GM19463 (cell line): ENCODE data around the gene MISP3.

Experiments
- ATAC-seq: cut with Tn5 transposase; IDR thresholded peaks from one replicate; pipeline ENCODE4 v1.9.1; 2021; ENCODE audit warnings: mild to moderate bottlenecking, moderate library complexity; ENCODE audit not compliant: unreplicated experiment

MISP3 gene

DNA sequence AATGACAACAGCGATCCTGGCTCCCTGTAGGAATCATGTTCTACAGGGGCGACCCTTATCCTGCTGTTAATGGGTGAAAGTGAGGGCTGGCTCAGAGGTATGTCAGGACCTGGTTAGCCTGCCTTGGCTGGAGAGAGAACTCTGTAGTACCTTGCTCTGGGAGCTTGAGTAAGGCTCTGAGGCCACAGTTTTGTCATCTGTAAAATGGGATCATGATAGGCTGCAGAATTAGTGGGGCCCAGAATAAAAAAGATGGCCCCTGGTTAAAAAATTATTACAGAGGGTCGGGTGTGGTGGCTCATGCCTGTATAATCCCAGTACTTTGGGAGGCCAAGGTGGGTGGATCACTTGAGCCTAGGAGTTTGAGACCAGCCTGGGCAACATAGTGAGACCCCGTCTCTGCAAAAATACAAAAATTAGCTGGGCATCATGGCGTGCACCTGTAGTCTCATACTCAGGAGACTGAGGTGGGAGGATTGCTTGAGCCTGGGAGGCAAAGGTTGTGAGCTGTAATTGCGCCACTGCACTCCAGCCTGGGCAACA, 28.5 kb downstream of the MISP3 start:
- no peak for ATAC-seq

GRCh38 chr19:14102102-14102696, 29.6 kb downstream of the MISP3 start:
- ATAC-seq: no peak

DNA sequence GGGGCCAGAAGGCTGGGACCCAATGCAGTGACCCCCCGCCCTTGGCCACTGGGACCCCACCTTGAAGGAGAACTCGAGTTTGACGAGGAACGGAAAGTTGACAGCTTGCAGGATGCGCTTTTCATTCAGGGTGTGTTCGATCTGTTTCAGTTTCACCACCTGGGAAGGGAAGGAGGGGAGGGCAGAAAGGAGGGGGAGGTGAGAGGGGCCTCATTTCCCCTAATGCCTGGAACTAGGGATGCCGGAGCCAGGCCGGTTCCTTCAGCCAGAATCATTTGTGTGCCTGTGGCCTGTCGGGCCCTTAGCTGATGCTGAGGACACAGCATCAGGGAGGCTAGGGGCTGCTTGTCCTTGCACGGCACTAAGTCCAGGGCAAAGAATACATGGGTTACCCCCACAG, 30.2 kb downstream of the MISP3 start:
- ATAC-seq: no peak

- no peak for ATAC-seq
These were observed 30.7 kb downstream of the MISP3 start for GRCh38 chr19:14103310-14103709.

- no peak for ATAC-seq
These were observed 33.1 kb downstream of the MISP3 start for GRCh38 chr19:14105680-14106079.

GRCh38 chr19:14106840-14107239, 34.3 kb downstream of the MISP3 start:
- ATAC-seq: no peak

DNA sequence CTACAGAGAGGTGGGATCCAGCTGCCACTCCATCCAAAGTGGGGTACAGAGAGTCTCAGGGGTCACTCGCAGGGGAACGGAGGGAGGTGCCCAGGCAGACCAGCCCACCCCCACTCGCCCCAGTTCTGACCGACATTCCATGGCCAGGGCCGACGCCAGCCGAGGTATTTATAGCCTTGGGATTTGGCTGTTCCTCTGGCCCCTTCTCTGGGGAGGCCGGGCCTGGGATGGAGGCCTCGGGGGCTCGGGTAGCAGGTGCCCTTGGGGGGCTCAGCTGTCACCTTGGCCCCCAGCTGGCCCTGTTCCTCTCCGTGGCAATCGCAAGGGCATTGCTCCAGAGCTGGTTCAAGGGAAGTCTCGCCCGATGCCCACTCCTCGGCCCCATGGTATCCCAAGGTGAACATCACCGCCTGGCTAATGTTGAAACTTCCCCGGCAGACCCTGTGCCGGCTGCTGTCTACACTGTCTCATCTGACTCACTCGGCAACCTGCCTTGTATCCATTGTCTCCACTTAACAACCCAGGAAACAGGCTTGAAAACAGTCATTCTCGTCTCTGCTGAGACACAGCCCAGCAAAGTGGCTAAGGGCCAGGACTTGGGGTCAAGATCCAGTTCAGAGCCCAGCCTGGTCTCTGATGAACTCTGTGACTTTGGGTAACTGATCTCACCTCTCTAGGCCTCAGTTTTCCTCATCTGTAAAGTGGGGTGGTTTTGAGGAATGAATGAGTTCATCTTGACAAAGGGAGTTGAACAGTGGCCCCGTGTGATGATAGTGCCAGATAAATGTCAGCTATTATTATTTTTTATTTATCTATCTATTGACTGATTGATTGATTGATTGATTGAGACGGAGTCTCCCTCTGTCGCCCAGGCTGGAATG, 35.2 kb downstream of the MISP3 start:
- no peak for ATAC-seq

DNA sequence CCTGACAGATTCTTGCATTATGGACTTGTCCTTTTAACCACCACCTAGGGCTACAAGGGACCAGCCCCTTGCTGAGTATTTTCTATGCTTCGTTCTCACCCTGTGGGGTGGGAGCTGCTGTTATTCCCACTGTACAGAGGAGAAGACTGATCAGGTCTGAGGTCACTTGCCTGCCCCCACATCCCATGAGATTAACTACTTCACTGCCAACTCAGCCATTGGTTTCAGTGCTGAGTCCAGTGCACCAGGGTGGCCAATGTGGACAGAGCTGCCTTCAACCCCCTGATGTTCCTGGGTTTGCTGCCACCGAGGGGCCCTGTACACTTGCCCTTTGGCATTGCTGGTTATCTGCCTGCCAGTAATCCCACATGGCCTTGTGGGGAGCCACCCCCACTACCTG, 38.1 kb downstream of the MISP3 start:
- no peak for ATAC-seq

- ATAC-seq: no peak
These were observed 38.9 kb downstream of the MISP3 start for GRCh38 chr19:14111486-14111885.

GRCh38 chr19:14112051-14112808, 39.6 kb downstream of the MISP3 start:
- no peak for ATAC-seq

DNA sequence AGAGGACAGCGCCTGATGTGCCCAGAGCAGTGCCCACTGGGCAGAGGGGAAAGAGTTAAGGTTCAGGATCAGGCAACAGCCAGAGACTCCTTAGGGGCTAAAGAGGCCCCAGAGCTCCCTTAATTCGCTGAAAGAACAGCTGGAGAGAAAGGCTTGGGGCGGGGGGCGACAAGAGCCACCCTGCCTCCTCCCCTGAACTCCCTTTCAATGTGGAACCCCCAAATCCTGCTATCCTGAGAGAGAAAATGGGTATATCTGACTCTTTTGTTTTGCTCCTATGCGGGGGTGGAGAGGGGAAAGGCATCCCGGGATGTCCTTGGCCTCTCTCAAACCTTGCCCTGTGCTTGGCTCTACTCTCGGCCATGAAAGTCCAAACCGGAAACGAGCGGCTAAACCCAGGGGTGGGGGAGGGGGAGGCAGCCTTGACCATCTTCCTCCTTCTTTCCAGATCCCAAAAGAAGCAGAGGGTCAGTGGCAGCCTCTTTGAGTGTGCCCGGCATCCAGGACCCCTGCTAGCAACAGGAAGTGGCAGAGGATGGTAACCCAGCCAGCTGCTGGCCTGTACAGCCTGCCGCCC, 40.3 kb downstream of the MISP3 start:
- ATAC-seq: no peak

DNA sequence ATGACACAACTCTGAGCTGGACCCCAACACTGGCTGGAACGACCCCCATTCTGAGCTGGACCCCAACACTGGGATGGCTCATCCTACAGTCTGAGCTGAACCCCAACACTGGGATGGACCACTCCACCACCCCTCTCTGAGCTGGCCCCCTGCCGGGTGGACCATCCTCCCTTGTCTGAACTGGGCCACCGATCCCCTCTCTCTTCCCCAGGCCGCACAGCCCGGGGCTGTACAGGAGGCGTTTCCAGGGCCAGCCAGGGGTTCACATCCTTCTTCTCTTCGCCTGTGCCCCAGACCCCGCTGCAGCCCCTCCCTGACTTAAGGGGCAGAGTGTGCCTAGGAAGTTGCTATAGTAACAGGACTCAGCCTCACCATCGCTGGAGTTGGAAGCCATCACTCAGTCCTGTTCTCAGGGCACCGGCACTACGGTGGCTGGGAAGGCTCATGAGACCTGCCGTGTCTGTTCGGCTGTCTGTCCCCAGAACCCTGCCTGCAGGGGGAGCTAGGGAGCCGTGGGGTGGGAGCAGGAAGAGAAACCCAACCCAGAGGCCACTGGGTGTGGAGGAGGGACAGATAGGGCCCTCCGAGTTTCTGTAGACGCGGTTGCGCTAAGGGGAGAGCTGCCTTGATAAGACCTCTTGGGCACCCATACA, 41.3 kb downstream of the MISP3 start:
- ATAC-seq: no peak

DNA sequence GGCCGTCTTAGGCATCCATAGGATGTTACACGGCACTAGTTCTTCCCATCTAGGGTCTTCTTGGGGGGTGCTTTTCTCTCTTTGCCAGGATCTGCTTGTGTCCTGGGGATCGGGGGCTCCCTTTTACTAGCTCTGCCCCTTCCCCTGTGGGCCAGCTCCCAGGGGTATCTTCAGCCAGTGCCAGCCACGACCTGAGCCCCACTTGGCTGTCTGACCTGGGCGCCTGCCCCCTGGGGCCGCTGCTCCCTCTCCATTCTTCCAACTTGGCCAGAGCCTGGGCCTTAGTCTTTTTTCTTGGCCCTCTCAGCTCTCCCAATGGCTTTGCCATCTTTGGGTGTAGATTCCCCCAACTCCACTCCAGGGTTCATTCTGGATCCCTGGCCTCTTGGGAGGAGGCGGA, 41.9 kb downstream of the MISP3 start:
- no peak for ATAC-seq

- ATAC-seq: no peak
These were observed 42.3 kb downstream of the MISP3 start for GRCh38 chr19:14114854-14115253.

DNA sequence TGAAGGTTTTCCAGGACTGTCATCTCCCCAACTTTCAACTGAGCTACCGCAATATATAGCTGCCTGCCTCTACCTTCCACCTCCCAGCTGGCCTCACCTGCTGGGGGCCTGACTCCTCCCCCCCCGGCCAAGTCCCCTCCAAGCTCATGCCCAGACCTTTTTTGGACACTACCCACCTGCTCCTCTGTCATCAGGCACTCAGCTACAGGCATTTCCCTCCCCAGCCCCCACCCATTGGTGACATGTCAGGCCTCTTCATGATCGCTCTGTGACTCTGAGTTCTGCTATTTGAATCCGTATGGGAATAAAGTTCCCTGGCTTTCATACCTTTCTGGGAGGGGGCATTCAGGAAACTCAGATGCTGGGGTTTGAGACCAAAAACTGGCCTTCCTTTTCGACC, 43.2 kb downstream of the MISP3 start:
- no peak for ATAC-seq

- no peak for ATAC-seq
These were observed 43.9 kb downstream of the MISP3 start for GRCh38 chr19:14116525-14116917.

DNA sequence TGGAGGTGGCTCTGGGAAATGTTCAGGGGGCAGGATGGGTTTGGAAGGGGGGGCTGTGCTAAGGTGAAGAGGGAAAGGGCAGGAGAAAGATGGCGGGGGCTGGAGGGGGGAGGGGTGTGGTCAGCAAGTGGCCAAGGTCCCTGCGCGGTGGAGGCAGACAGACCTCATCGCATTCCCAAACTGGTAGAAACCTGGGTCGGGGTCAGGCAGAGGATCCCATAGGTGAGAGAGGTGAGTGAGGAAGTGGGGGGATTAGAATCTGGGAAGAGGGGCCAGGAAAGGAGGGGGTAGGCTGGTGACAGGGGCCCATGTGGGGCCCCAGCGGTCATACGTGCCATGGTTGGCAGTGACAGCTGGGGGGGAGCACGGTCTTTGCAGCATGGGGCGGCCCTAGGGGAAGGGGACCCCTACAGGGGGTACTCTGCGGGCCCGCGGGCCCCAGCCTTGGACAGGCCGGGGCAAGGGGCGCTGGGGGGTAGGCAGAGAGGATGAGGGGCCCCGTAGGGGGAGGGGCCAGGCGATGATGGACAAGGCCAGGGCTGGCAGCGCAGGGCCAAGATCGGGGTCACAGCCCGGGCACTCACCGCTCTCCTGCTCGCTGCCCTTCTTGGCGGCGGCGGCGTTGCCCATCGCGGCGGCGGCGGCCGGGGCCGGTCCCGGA, 44.5 kb downstream of the MISP3 start:
- no peak for ATAC-seq

DNA sequence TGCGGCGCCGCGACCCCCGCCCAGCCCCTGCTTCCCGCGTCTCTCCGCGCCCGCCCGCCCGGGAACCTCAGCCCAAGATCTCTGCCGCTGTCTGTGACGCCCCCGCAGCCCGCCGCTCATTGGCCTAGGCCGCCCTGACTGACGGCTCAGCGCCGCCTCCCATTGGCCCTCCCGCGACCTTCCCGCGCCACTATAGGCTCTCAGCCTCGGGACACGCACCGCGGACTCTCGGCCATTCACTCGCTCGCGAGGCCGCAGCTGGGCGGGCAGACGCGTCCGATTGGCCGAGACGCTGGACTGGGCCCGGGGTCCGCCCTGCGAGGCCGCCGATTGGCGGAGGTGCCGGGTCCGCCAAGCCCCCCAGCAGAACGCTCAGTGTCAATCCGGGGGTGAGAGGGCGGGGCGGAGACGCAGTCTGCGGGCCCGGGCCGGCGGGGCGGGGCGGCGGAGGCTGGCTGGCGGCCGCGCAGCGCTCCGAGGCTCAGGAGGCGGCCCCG, 45.1 kb downstream of the MISP3 start, which contains the start of gene PRKACA:
Gene PRKACA, minus strand, starts transcription at position 95 of the 497 bp plus-strand sequence. CDS start 215 bp downstream, outside the sequence.
- ATAC-seq: peak; percentile 94

DNA sequence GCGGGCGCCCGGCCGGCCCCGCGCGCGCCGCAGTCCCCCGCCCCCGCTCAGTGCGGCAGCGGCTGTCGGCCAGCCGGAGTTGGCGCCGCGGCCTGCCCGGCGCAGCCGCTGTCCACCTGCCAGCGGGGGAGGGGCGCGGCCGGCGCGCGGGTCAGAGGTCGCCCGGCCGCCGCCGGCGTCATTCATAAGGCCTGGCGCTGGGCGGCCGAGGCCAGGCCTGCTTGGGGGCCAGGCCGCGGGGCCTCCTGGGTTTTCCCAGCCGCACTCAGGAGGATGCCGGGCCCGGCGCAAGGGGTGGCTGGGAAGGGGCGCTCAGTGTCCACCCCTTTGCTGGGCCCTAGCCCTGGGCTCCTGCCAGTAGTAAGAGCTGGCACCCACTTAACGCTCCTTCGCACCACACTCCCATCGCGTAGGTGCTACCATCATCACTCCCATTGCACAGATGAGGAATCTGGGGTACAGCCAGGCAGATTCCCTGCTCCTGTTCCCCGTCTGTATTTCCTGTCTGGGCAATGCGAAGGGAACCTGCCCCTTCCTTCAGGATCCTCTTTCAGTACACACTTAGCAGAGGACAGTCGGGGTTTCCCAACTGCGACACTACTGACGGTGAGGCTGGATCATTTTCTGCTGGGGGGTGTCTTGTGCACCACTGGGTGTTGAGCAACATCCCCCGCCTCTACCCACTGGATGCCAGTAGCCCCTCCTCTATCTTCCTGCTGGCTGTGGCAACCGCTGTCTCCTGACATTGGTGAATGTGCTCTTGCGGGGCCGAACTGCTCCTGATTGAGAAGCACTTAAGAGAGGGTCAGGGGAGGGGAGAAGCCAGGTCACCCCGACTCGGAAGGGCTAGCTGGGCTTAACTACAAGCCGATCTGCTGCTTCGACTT, 45.8 kb downstream of the MISP3 start:
- ATAC-seq: peak; percentile 30
